GM19468 (cell line): ENCODE data around the gene PTPRN.
"Not testable (repeated sequence)": the region's sequence is repeated elsewhere in the genome, so short reads cannot be mapped to it uniquely, and the experiment has no call there.

Source experiments
- ATAC-seq: cut with Tn5 transposase; IDR thresholded peaks from one replicate; pipeline ENCODE4 v1.9.1; 2021; ENCODE audit warnings: mild to moderate bottlenecking, moderate library complexity, moderate number of reproducible peaks; ENCODE audit not compliant: unreplicated experiment; ENCODE audit errors: extremely low read depth

PTPRN gene

GRCh38 chr2:219289537-219290361, 19.5 kb downstream of the PTPRN start:
- no peak for ATAC-seq

GRCh38 chr2:219289195-219289536, 20.0 kb downstream of the PTPRN start:
- no peak for ATAC-seq

GRCh38 chr2:219287580-219288265, 21.5 kb downstream of the PTPRN start:
- ATAC-seq, result no peak

- ATAC-seq, result not testable (repeated sequence)
Observed at GRCh38 chr2:219287116-219287440, 22.1 kb downstream of the PTPRN start.

- ATAC-seq, result no peak
Observed at GRCh38 chr2:219286436-219287115, 22.6 kb downstream of the PTPRN start.

- no peak for ATAC-seq
Observed at GRCh38 chr2:219285894-219286425, 23.2 kb downstream of the PTPRN start.

GRCh38 chr2:219285373-219285735, 23.8 kb downstream of the PTPRN start:
- no peak for ATAC-seq

- ATAC-seq, result no peak
Observed at GRCh38 chr2:219284501-219285372, 24.5 kb downstream of the PTPRN start.

GRCh38 chr2:219282943-219283581, 26.1 kb downstream of the PTPRN start:
- no peak for ATAC-seq

GRCh38 chr2:219282375-219282774, 26.8 kb downstream of the PTPRN start:
- no peak for ATAC-seq

GRCh38 chr2:219281588-219281987, 27.6 kb downstream of the PTPRN start:
- ATAC-seq, result no peak

- no peak for ATAC-seq
Observed at GRCh38 chr2:219280651-219281050, 28.6 kb downstream of the PTPRN start.

- no peak for ATAC-seq
Observed at GRCh38 chr2:219279916-219280516, 29.2 kb downstream of the PTPRN start.

- peak; percentile 90 for ATAC-seq
Observed at GRCh38 chr2:219279151-219279915, 29.9 kb downstream of the PTPRN start, which contains the start of gene DNAJB2. Gene DNAJB2 (plus strand): TSS chr2:219279366. CDS start chr2:219279834, 468 bp downstream.

GRCh38 chr2:219278655-219279150, 30.5 kb downstream of the PTPRN start:
- no peak for ATAC-seq

- ATAC-seq, result no peak
Observed at GRCh38 chr2:219277703-219278654, 31.2 kb downstream of the PTPRN start.

- no peak for ATAC-seq
Observed at GRCh38 chr2:219274361-219274921, 34.8 kb downstream of the PTPRN start.
